ENCODE data around the gene FAF1. TPM values are rescaled to one million over a fixed set of nuclear protein-coding genes. Genes with fewer than 3 reads are reported as not detected.

Gene FAF1
- total and polyA plus RNA-seq, 4 donors, result 8.6 to 45.0 (median 18.2) TPM

DNA sequence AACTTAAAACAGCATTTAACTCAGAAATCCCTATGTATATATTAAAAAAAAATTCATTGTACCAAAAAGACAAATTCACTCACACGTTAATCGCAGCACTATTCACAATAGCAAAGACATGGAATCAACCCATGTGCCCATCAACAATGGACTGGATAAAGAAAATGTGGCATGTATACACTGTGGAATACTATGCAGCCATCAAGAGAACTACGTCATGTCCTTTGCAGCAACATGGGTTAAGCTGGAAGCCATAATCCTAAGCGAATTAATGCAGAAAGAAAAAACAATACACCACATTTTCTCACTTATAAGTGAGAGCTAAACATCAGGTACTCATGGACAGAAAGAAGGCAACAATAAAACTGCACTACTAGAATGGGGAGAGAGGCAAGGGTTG lies 99.4 kb downstream of the FAF1 start:
- Histone ChIP-seq H3K9ac (ENCODE audit: low read depth in 1 of 2, low read length in 2 of 2) (no peak overlapping the region), H3K36me3 (ENCODE audit: control insufficient read depth in 4 of 4, insufficient read depth in 3 of 4, low read depth in 1 of 4, low read length in 3 of 4) (no peaks in the 10 kb centered on the region), H3K9me3 (ENCODE audit: control insufficient read depth in 4 of 4, low read length in 3 of 4) (peaks cover 0 to 3% (median 1%) of the 10 kb centered on the region in 4 donors), H3K27ac (ENCODE audit: low read depth in 1 of 2, low read length in 2 of 2) (no peak overlapping the region), H3K27me3 (ENCODE audit: control insufficient read depth in 4 of 4, insufficient read depth in 4 of 4, low read length in 3 of 4) (no peaks in the 10 kb centered on the region), H3K4me1 (ENCODE audit: control insufficient read depth in 4 of 4, insufficient read depth in 4 of 4, low read length in 3 of 4) (peaks cover 0 to 1% (median 0%) of the 10 kb centered on the region in 4 donors), H3K4me3 (ENCODE audit: low read depth in 1 of 3, low read length in 3 of 3) (no peak overlapping the region)
- no peak for DNase-seq (ENCODE audit: low spot score)
- 97% methylated on average over 4 of the region's 4 CpGs for WGBS
- TF ChIP-seq GABPA (IDR thresholded peaks at IDR 0.05 in 1 of 2, conservative IDR thresholded peaks at IDR 0.05 in 1 of 2), result no peak
- TF ChIP-seq, protein P1, sequence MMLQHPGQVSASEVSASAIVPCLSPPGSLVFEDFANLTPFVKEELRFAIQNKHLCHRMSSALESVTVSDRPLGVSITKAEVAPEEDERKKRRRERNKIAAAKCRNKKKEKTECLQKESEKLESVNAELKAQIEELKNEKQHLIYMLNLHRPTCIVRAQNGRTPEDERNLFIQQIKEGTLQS (IDR thresholded peaks at IDR 0.05), result no peak
- TF ChIP-seq MAX (IDR thresholded peaks at IDR 0.05), result no peak
- TF ChIP-seq HNF4G (IDR thresholded peaks at IDR 0.05), result no peak
- TF ChIP-seq EGR1 (IDR thresholded peaks at IDR 0.05; ENCODE audit: low read depth in 2 of 2), result no peak
- TF ChIP-seq SP1 (IDR thresholded peaks at IDR 0.05), result no peak
- no peak for TF ChIP-seq JUND (IDR thresholded peaks at IDR 0.05)
- TF ChIP-seq ZBTB33 (IDR thresholded peaks at IDR 0.05), result no peak
- no peak for TF ChIP-seq HNF4A (conservative IDR thresholded peaks at IDR 0.05)
- no peak for TF ChIP-seq TAF1 (conservative IDR thresholded peaks at IDR 0.05)
- TF ChIP-seq, protein P2, sequence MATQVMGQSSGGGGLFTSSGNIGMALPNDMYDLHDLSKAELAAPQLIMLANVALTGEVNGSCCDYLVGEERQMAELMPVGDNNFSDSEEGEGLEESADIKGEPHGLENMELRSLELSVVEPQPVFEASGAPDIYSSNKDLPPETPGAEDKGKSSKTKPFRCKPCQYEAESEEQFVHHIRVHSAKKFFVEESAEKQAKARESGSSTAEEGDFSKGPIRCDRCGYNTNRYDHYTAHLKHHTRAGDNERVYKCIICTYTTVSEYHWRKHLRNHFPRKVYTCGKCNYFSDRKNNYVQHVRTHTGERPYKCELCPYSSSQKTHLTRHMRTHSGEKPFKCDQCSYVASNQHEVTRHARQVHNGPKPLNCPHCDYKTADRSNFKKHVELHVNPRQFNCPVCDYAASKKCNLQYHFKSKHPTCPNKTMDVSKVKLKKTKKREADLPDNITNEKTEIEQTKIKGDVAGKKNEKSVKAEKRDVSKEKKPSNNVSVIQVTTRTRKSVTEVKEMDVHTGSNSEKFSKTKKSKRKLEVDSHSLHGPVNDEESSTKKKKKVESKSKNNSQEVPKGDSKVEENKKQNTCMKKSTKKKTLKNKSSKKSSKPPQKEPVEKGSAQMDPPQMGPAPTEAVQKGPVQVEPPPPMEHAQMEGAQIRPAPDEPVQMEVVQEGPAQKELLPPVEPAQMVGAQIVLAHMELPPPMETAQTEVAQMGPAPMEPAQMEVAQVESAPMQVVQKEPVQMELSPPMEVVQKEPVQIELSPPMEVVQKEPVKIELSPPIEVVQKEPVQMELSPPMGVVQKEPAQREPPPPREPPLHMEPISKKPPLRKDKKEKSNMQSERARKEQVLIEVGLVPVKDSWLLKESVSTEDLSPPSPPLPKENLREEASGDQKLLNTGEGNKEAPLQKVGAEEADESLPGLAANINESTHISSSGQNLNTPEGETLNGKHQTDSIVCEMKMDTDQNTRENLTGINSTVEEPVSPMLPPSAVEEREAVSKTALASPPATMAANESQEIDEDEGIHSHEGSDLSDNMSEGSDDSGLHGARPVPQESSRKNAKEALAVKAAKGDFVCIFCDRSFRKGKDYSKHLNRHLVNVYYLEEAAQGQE (IDR thresholded peaks at IDR 0.05), result no peak
- no peak for TF ChIP-seq RXRA (IDR thresholded peaks at IDR 0.05)
- no peak for TF ChIP-seq RAD21 (IDR thresholded peaks at IDR 0.05)

GRCh38 chr1:50860256-50860655 lies 99.8 kb downstream of the FAF1 start:
- TF ChIP-seq, protein P2 (IDR thresholded peaks at IDR 0.05), result no peak
- TF ChIP-seq RXRA (IDR thresholded peaks at IDR 0.05) (no peak), MAX (IDR thresholded peaks at IDR 0.05) (no peak), RAD21 (IDR thresholded peaks at IDR 0.05) (no peak)

More at GRCh38 chr1:50860256-50860655, 99.8 kb downstream of the FAF1 start:
- H3K9me3 ChIP-seq (ENCODE audit: control insufficient read depth in 4 of 4, low read length in 3 of 4), result peaks cover 0 to 3% (median 1%) of the 10 kb centered on the region in 4 donors
- DNase-seq (ENCODE audit: low spot score), result no peak
- H3K36me3 ChIP-seq (ENCODE audit: control insufficient read depth in 4 of 4, insufficient read depth in 3 of 4, low read depth in 1 of 4, low read length in 3 of 4), result no peaks in the 10 kb centered on the region
- H3K9ac ChIP-seq (ENCODE audit: low read depth in 1 of 2, low read length in 2 of 2), result no peak overlapping the region
- H3K27me3 ChIP-seq (ENCODE audit: control insufficient read depth in 4 of 4, insufficient read depth in 4 of 4, low read length in 3 of 4), result no peaks in the 10 kb centered on the region
- H3K27ac ChIP-seq (ENCODE audit: low read depth in 1 of 2, low read length in 2 of 2), result no peak overlapping the region
- H3K4me3 ChIP-seq (ENCODE audit: low read depth in 1 of 3, low read length in 3 of 3), result no peak overlapping the region
- over 99% methylated on average over 2 of the region's 2 CpGs for WGBS
- H3K4me1 ChIP-seq (ENCODE audit: control insufficient read depth in 4 of 4, insufficient read depth in 4 of 4, low read length in 3 of 4), result peaks cover 0 to 1% (median 0%) of the 10 kb centered on the region in 4 donors

Data from liver (tissue), 9 donors.